SK-N-MC (cell line): ENCODE results near the gene GNAT3.

Source experiments
- FOXP2 ChIP-seq: optimal IDR thresholded peaks from 2 replicates; pipeline ENCODE3; 2011; ENCODE audit warnings: mild to moderate bottlenecking, moderate library complexity; ENCODE audit not compliant: insufficient read depth; ENCODE audit errors: extremely low read length, control extremely low read depth
- POLR2AphosphoS5 ChIP-seq: IDR thresholded peaks from 2 replicates; pipeline ENCODE4 v1.6.1; 2012; ENCODE audit warnings: mild to moderate bottlenecking, low read depth, low read length, borderline replicate concordance

- TF ChIP-seq FOXP2: no peak
- no peak for TF ChIP-seq POLR2AphosphoS5
Observed at GRCh38 chr7:80482950-80483349, 28.9 kb downstream of the GNAT3 start.
